Measurements from ENCODE around the gene SEMA6A. TPM values are rescaled to one million over a fixed set of nuclear protein-coding genes. Genes with fewer than 3 reads are reported as not detected.

Gene SEMA6A
- polyA plus RNA-seq, 2 of the 4 experiments (the other 2 are of a cell fraction) = 0.01 TPM; not detected in 1

GRCh38 chr5:116621599-116621998 lies 47.0 kb upstream of the SEMA6A start:
- ChIA-PET POLR2A (no interaction called here), CTCF (no interaction called here)
- no peak for FAIRE-seq
- ATAC-seq = no peak
- no peak for DNase-seq (ENCODE audit: low read depth in 1 of 2, low spot score in 1 of 2)
- H3K4me1 ChIP-seq = no peaks in the 10 kb centered on the region
- TF ChIP-seq REST (IDR thresholded peaks at IDR 0.05) (no peak), CHD4 (IDR thresholded peaks at IDR 0.05; ENCODE audit: borderline replicate concordance) (no peak), HES2 (IDR thresholded peaks at IDR 0.05) (no peak), ZC3H11A (IDR thresholded peaks at IDR 0.05) (no peak), RARB (CRISPR knock-in tag; IDR thresholded peaks at IDR 0.05) (no peak), BCL3 (IDR thresholded peaks at IDR 0.05) (no peak), HOXB5 (CRISPR knock-in tag; IDR thresholded peaks at IDR 0.05) (no peak), RFX5 (IDR thresholded peaks at IDR 0.05) (no peak), TFCP2L1 (CRISPR knock-in tag; IDR thresholded peaks at IDR 0.05) (no peak), ZNF302 (CRISPR knock-in tag; IDR thresholded peaks at IDR 0.05) (no peak), CEBPB (IDR thresholded peaks at IDR 0.05) (no peak)
- H3K4me2 ChIP-seq = no peak overlapping the region
- H3K27ac ChIP-seq = no peak overlapping the region
- H3K4me3 ChIP-seq = no peak overlapping the region
- WGBS (ENCODE audit: missing lambda C conversion rate) = 26% methylated on average over 2 of the region's 2 CpGs
- no peaks in the 10 kb centered on the region for H3K9me3 ChIP-seq

GRCh38 chr5:116616876-116617275 lies 42.3 kb upstream of the SEMA6A start:
- CTCF ChIA-PET = no interaction called here
- no peak overlapping the region for H3K27ac ChIP-seq
- no peak for FAIRE-seq

More at GRCh38 chr5:116616876-116617275, 42.3 kb upstream of the SEMA6A start:
- WGBS (ENCODE audit: missing lambda C conversion rate) = 24% methylated on average over 1 of the region's 1 CpG
- ATAC-seq (no peak), DNase-seq (ENCODE audit: low read depth in 1 of 2, low spot score in 1 of 2) (no peak)
- H3K4me1 ChIP-seq = no peaks in the 10 kb centered on the region
- POLR2A ChIA-PET = no interaction called here
- H3K4me2 ChIP-seq = no peak overlapping the region
- no peaks in the 10 kb centered on the region for H3K9me3 ChIP-seq
- TF ChIP-seq FOSB (CRISPR knock-in tag; IDR thresholded peaks at IDR 0.05) = no peak
- no peak for TF ChIP-seq CHD4 (IDR thresholded peaks at IDR 0.05; ENCODE audit: borderline replicate concordance)
- no peak for TF ChIP-seq HOXB13 (CRISPR knock-in tag; IDR thresholded peaks at IDR 0.05; ENCODE audit: low read depth)
- TF ChIP-seq BHLHE40 (IDR thresholded peaks at IDR 0.05; ENCODE audit: low read depth, low read length) = no peak
- TF ChIP-seq ZNF302 (CRISPR knock-in tag; IDR thresholded peaks at IDR 0.05) = no peak
- TF ChIP-seq RARB (CRISPR knock-in tag; IDR thresholded peaks at IDR 0.05) = no peak
- no peak for TF ChIP-seq NPAS2 (CRISPR knock-in tag; IDR thresholded peaks at IDR 0.05; ENCODE audit: borderline replicate concordance)
- TF ChIP-seq EHMT2 (IDR thresholded peaks at IDR 0.05; ENCODE audit: low read depth) = no peak
- no peak for TF ChIP-seq CTCF (IDR thresholded peaks at IDR 0.05)
- no peak for TF ChIP-seq GATA3 (IDR thresholded peaks at IDR 0.05; ENCODE audit: borderline replicate concordance)
- no peak for TF ChIP-seq BCL3 (IDR thresholded peaks at IDR 0.05)
- TF ChIP-seq EHF (CRISPR knock-in tag; IDR thresholded peaks at IDR 0.05) = no peak
- TF ChIP-seq SREBF2 (IDR thresholded peaks at IDR 0.05) = no peak
- no peak for TF ChIP-seq SMC3 (IDR thresholded peaks at IDR 0.05)
- no peak for TF ChIP-seq RAD21 (conservative IDR thresholded peaks at IDR 0.05 in 1 of 2, IDR thresholded peaks at IDR 0.05 in 1 of 2)
- H3K4me3 ChIP-seq = no peak overlapping the region

All from A549 (cell line).